Hepatocyte (in vitro differentiated cells): ENCODE data around the gene RPL10A. TPM values are rescaled to one million over a fixed set of nuclear protein-coding genes. Genes with fewer than 3 reads are reported as not detected.
A peak's percentile ranks its signal among the peaks of the same experiment; 100 is the strongest.

Source experiments
- DNase-seq: peaks from one replicate; pipeline ENCODE4 v3.0.0-alpha.2; 2016; ENCODE audit warnings: low spot score
- H2AFZ ChIP-seq: fragments of 200-600 bp; sonication (generic); 2 replicates; pipeline ENCODE4 v1.6.0; 2016; ENCODE audit warnings: antibody characterized with exemption, mild to moderate bottlenecking
- H3K27ac ChIP-seq: fragments of 200-600 bp; sonication (generic); 2 replicates; pipeline ENCODE4 v1.5.1; 2016; ENCODE audit warnings: mild to moderate bottlenecking
- H3K27me3 ChIP-seq: fragments of 200-600 bp; sonication (generic); 2 replicates; pipeline ENCODE4 v1.6.1; 2016
- H3K36me3 ChIP-seq: fragments of 200-600 bp; sonication (generic); replicated peaks from 2 replicates; pipeline ENCODE4 v1.5.1; 2016; ENCODE audit warnings: low read depth; ENCODE audit not compliant: insufficient read depth
- H3K4me1 ChIP-seq: fragments of 200-600 bp; sonication (generic); 2 replicates; pipeline ENCODE4 v1.5.1; 2016; ENCODE audit warnings: mild to moderate bottlenecking, moderate library complexity; ENCODE audit not compliant: insufficient read depth
- H3K4me2 ChIP-seq: fragments of 200-600 bp; sonication (generic); 2 replicates; pipeline ENCODE4 v1.6.0; 2016
- H3K4me3 ChIP-seq: fragments of 200-600 bp; sonication (generic); 2 replicates; pipeline ENCODE4 v1.5.1; 2016; ENCODE audit warnings: mild to moderate bottlenecking
- H3K79me2 ChIP-seq: fragments of 200-600 bp; sonication (generic); 2 replicates; pipeline ENCODE4 v1.6.0; 2017; ENCODE audit warnings: mild to moderate bottlenecking
- H3K9me2 ChIP-seq: fragments of 200-600 bp; sonication (generic); replicated peaks from 2 replicates; pipeline ENCODE4 v1.6.0; 2017; ENCODE audit warnings: mild to moderate bottlenecking; ENCODE audit not compliant: insufficient read depth
- H3K9me3 ChIP-seq: fragments of 200-600 bp; sonication (generic); 2 replicates; pipeline ENCODE4 v1.5.1; 2016; ENCODE audit warnings: low read depth, mild to moderate bottlenecking
- H4K20me1 ChIP-seq: fragments of 200-600 bp; sonication (generic); 2 replicates; pipeline ENCODE4 v1.6.0; 2016; ENCODE audit warnings: mild to moderate bottlenecking; ENCODE audit not compliant: insufficient read depth, poor library complexity, severe bottlenecking
- EZH2 ChIP-seq: fragments of 200-600 bp; sonication (generic); IDR thresholded peaks from 2 replicates; pipeline ENCODE4 v1.6.1; 2016; ENCODE audit warnings: antibody characterized with exemption, mild to moderate bottlenecking, borderline replicate concordance
- EZH2phosphoT487 ChIP-seq: fragments of 200-600 bp; sonication (generic); IDR thresholded peaks from one replicate; pipeline ENCODE4 v1.6.1; 2018; ENCODE audit warnings: antibody characterized with exemption, mild to moderate bottlenecking, low read depth, moderate library complexity; ENCODE audit not compliant: unreplicated experiment, severe bottlenecking
- WGBS: methylation state at CpG from one replicate; pipeline ENCODE4 v1.1.6; 2016; ENCODE audit warnings: low lambda C conversion rate; ENCODE audit errors: missing lambda C conversion rate; 5-methylcytosine and 5-hydroxymethylcytosine counted together
- polyA plus RNA-seq: library from polyadenylated mRNA; unstranded; fragments of >200 nt; fragmentation: Nextera tagmentation; extraction: Ambion mirVana; gene quantifications from 2 replicates; pipeline ENCODE4 v1.2.1, GENCODE V29; 2016
- total RNA-seq: library from RNA; depleted of rRNA; stranded (reverse); fragments of >200 nt; gene quantifications from 2 replicates; pipeline ENCODE4 v1.2.3, GENCODE V29; 2014
- TF ChIP-seq, protein P1 (sequence below): fragments of 200-600 bp; sonication (generic); IDR thresholded peaks from 2 replicates; pipeline ENCODE4 v1.5.1; 2016; ENCODE audit warnings: antibody characterized with exemption, mild to moderate bottlenecking; ENCODE audit not compliant: poor library complexity

RPL10A gene
- total and polyA plus RNA-seq, 2 experiments from 2014 or later = 308 to 1,102 TPM

DNA sequence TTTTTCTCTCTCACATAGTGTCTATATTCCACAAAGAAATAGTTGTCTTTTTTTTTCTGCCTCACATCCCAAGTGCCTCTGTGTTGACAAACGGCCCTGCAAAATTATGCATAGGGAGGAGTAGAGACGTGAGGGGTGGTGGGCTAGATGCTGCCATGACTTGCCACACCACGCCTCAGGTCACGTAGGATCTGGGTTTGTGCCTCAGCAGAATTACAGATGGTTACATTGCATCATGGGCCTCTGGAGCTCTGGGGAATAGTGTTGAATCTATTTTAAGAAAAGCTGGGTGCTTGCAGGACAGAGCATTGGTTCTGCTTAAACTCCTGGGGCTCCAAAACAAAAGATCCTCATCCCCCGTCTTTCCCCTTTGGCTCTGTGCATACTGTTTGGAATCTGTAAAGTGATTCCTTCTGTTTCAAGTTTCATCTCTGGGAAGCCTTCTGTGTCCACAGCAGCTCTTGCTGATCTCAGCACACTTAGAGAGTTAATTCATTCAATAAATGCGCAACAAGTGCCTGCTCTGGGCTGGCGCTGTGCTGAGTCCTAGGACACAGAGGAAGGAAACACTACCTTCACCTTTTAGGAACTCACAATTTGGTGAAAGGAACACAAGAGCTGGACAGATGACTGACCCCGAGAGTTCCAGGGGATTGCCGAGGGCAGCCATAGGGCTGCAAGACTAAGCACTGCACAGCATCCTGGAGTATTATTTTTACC is 13.7 kb upstream of the RPL10A start:
- WGBS = 76% methylated on average over 9 of the region's 9 CpGs
- Histone ChIP-seq H3K9me3 (no peaks in the 10 kb centered on the region), H3K4me2 (peak overlapping the region; percentile 94), H3K4me3 (no peak overlapping the region), H3K27me3 (no peaks in the 10 kb centered on the region), H3K27ac (peak overlapping the region; percentile 7), H3K79me2 (peaks cover 15% of the 10 kb centered on the region), H3K4me1 (peaks cover 16% of the 10 kb centered on the region), H3K36me3 (no peaks in the 10 kb centered on the region), H2AFZ (no peak overlapping the region), H4K20me1 (no peaks in the 10 kb centered on the region), H3K9me2 (no peaks in the 10 kb centered on the region)
- no peak for DNase-seq
- no peak for TF ChIP-seq EZH2
- no peak for TF ChIP-seq EZH2phosphoT487
- TF ChIP-seq, protein P1, sequence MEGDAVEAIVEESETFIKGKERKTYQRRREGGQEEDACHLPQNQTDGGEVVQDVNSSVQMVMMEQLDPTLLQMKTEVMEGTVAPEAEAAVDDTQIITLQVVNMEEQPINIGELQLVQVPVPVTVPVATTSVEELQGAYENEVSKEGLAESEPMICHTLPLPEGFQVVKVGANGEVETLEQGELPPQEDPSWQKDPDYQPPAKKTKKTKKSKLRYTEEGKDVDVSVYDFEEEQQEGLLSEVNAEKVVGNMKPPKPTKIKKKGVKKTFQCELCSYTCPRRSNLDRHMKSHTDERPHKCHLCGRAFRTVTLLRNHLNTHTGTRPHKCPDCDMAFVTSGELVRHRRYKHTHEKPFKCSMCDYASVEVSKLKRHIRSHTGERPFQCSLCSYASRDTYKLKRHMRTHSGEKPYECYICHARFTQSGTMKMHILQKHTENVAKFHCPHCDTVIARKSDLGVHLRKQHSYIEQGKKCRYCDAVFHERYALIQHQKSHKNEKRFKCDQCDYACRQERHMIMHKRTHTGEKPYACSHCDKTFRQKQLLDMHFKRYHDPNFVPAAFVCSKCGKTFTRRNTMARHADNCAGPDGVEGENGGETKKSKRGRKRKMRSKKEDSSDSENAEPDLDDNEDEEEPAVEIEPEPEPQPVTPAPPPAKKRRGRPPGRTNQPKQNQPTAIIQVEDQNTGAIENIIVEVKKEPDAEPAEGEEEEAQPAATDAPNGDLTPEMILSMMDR = no peak

DNA sequence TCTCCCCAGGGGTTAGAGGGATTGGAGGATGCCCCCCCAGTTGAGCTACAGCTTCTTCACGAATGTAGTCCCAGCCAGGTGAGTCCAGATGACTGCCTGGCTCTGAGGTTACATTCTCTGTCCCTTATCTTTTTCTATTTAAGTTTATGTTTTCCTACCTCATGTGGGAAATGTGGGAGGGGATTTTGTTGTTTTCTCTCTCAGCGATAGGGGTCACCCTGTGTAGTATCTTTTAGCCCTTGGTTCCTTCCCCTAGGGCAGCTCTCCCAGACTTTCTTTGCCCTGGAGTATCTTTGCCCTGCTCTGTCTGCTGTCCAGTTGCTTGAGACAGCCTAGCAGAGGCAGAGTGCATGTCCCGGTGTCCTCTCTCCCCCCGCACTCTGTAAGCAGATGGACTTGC is 10.3 kb upstream of the RPL10A start:
- TF ChIP-seq EZH2phosphoT487 (no peak), EZH2 (no peak)
- TF ChIP-seq, protein P1 = no peak
- 67% methylated on average over 4 of the region's 4 CpGs for WGBS
- H3K27me3 ChIP-seq = no peaks in the 10 kb centered on the region
- no peaks in the 10 kb centered on the region for H3K9me3 ChIP-seq
- H3K36me3 ChIP-seq = no peaks in the 10 kb centered on the region
- H3K4me3 ChIP-seq = no peak overlapping the region
- H3K4me2 ChIP-seq = no peak overlapping the region
- no peaks in the 10 kb centered on the region for H3K9me2 ChIP-seq
- H3K79me2 ChIP-seq = peaks cover 15% of the 10 kb centered on the region
- no peak overlapping the region for H2AFZ ChIP-seq
- H4K20me1 ChIP-seq = no peaks in the 10 kb centered on the region
- no peak for DNase-seq
- peaks cover 13% of the 10 kb centered on the region for H3K4me1 ChIP-seq
- no peak overlapping the region for H3K27ac ChIP-seq

DNA sequence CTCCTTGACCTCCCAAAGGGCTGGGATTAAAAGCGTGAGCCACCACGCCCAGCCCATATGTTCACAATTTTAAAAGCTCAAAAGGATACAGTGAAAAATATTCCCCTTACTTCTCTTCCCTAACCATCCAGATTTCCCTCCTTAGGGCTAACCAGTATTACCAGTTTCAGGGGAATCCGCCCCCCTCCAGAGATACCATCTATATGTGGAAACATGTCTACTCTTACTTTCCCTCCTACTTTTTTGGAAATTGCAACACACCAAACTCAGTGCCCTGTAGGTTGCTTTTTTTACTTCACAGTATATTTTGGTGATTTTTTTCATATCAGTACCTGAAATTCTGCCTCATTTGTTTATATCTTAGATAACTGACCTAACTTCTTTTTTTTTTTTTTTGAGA is 6.9 kb upstream of the RPL10A start:
- 87% methylated on average over 3 of the region's 3 CpGs for WGBS
- no peak overlapping the region for H3K4me3 ChIP-seq
- H3K9me3 ChIP-seq = no peaks in the 10 kb centered on the region
- H3K4me2 ChIP-seq = no peak overlapping the region
- no peak overlapping the region for H3K27ac ChIP-seq
- H3K4me1 ChIP-seq = no peaks in the 10 kb centered on the region
- H3K79me2 ChIP-seq = no peaks in the 10 kb centered on the region
- H3K36me3 ChIP-seq = no peaks in the 10 kb centered on the region
- DNase-seq = no peak
- no peak overlapping the region for H2AFZ ChIP-seq
- TF ChIP-seq EZH2phosphoT487 (no peak), EZH2 (no peak)
- TF ChIP-seq, protein P1 = no peak
- no peaks in the 10 kb centered on the region for H3K27me3 ChIP-seq
- H3K9me2 ChIP-seq = no peaks in the 10 kb centered on the region
- no peaks in the 10 kb centered on the region for H4K20me1 ChIP-seq
